HG02943 (cell line): Measurements from ENCODE around the gene THSD4.
"Not testable (repeated sequence)": the region's sequence is repeated elsewhere in the genome, so short reads cannot be mapped to it uniquely, and the experiment has no call there.

Experiments used
- ATAC-seq: cut with Tn5 transposase; IDR thresholded peaks from one replicate; pipeline ENCODE4 v1.9.1; 2021; ENCODE audit warnings: mild to moderate bottlenecking, low read depth, moderate library complexity; ENCODE audit not compliant: unreplicated experiment

Gene THSD4

GRCh38 chr15:71712182-71712581 is 596.9 kb downstream of the THSD4 start:
- ATAC-seq, result no peak

- ATAC-seq, result no peak
Observed at GRCh38 chr15:71713191-71713809, 598.0 kb downstream of the THSD4 start.

GRCh38 chr15:71715914-71716313 is 600.6 kb downstream of the THSD4 start:
- ATAC-seq, result no peak

- no peak for ATAC-seq
Observed at GRCh38 chr15:71716990-71717389, 601.7 kb downstream of the THSD4 start.

- no peak for ATAC-seq
Observed at GRCh38 chr15:71718116-71718910, 603.0 kb downstream of the THSD4 start.

GRCh38 chr15:71723344-71723743 is 608.1 kb downstream of the THSD4 start:
- no peak for ATAC-seq

GRCh38 chr15:71725207-71725955 is 610.1 kb downstream of the THSD4 start:
- ATAC-seq, result not testable (repeated sequence)

GRCh38 chr15:71728881-71729280 is 613.6 kb downstream of the THSD4 start:
- ATAC-seq, result no peak

GRCh38 chr15:71729319-71729718 is 614.0 kb downstream of the THSD4 start:
- no peak for ATAC-seq

- no peak for ATAC-seq
Observed at GRCh38 chr15:71730277-71731144, 615.2 kb downstream of the THSD4 start.

GRCh38 chr15:71732636-71733035 is 617.4 kb downstream of the THSD4 start:
- no peak for ATAC-seq

- no peak for ATAC-seq
Observed at GRCh38 chr15:71733122-71733521, 617.9 kb downstream of the THSD4 start.

DNA sequence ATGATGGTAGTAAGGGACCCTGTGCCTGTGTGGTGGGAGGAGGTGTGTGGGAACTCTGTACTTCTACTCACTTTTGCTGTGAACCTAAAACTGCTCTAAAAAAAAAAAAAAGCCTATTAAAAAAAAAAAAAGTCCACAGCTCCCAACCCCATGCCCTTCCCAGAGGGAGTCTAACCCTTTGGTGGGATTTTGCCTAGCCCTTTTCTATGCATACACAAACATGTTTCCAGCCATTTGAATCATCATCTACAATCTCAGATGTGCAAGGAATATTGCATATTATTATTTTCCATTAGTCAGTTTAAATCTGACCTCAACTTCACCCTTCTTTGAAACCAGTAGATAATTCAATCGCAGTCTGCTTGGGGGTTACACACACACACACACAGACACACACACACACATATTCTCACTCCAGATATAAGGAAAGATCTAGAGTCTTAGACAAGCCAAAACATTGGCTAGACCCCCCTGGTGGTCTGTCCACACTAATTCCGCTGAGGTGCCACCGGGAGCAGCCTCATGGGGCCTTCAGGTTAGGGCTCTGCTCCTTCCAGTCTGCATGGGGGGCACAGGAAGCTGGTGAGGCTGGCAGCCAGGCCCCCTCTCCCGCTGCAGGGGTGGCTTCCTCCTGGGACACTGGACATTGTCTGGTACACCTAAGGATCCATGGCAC is 619.6 kb downstream of the THSD4 start:
- no peak for ATAC-seq

- ATAC-seq, result no peak
Observed at GRCh38 chr15:71735385-71735757, 620.1 kb downstream of the THSD4 start.

DNA sequence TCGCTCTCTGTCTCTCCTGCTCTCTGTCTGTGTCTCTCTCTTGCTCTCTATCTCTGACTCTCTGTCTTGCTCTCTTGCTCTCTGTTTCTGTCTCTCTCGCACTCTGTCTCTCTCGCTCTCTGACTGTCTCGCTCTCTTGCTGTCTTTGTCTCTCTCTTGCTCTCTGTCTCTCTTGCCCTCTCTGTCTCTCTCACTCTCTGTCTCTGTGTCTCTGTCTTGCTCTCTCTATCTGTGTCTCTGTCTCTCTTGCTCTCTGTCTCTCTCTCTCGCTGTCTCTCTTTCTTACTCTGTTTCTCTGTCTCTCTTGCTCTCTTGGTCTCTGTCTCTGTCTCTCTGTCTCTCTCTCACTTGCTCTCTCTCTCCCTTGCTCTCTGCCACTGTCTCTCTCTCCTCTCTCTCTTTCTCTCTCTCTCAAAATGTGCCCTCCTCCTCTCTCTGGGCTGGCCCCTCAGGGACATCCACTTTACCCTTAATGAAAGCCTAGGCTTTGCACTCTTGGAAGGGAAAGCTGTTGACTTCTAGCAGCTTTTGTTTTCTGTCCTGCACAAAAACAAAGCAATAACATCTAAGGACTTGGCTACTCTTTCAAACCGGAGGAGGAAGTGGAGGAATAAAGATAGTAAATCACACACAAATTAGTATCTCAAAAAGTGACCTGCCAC is 621.1 kb downstream of the THSD4 start:
- ATAC-seq, result no peak

GRCh38 chr15:71737761-71738160 is 622.5 kb downstream of the THSD4 start:
- no peak for ATAC-seq

GRCh38 chr15:71739355-71739754 is 624.1 kb downstream of the THSD4 start:
- ATAC-seq, result no peak

GRCh38 chr15:71742964-71743363 is 627.7 kb downstream of the THSD4 start:
- no peak for ATAC-seq

GRCh38 chr15:71743861-71744382 is 628.7 kb downstream of the THSD4 start:
- ATAC-seq, result no peak
